ENCODE measurements around the gene KEL. TPM values are rescaled to one million over a fixed set of nuclear protein-coding genes. Genes with fewer than 3 reads are reported as not detected.
A peak's percentile ranks its signal among the peaks of the same experiment; 100 is the strongest.

The KEL gene
- total and polyA plus RNA-seq, 2 of the 4 experiments (the other 2 are of a cell fraction): 0.03 TPM; not detected in 1

GRCh38 chr7:143002898-143003297 lies 40.7 kb upstream of the KEL start:
- Histone ChIP-seq H3K23ac (ENCODE audit: low read depth, low read length) (no peak overlapping the region), H2BK120ac (ENCODE audit: low read depth, low read length) (no peak overlapping the region), H3K79me1 (ENCODE audit: low read depth in 1 of 2, low read length in 2 of 2) (no peaks in the 10 kb centered on the region), H3K27ac (ENCODE audit: insufficient read depth, low read length) (no peak overlapping the region), H3K36me3 (ENCODE audit: control insufficient read depth, insufficient read depth, low read length) (no peaks in the 10 kb centered on the region), H3K56ac (ENCODE audit: extremely low read depth, insufficient read depth, low read length) (no peak overlapping the region), H3K4me1 (ENCODE audit: control insufficient read depth, insufficient read depth, low read length) (no peaks in the 10 kb centered on the region), H3K9me1 (ENCODE audit: insufficient read depth, low read length) (no peaks in the 10 kb centered on the region), H4K8ac (ENCODE audit: low read depth in 2 of 2, low read length in 2 of 2) (no peak overlapping the region), H4K91ac (ENCODE audit: insufficient read depth, low read depth, low read length) (no peak overlapping the region), H3K4me2 (ENCODE audit: low read depth, low read length) (peak overlapping the region; percentile 82), H2BK5ac (ENCODE audit: low read depth, low read length, poor library complexity, severe bottlenecking) (no peak overlapping the region), H3K4me3 (ENCODE audit: insufficient read depth, low read depth, low read length) (no peak overlapping the region; the same call in 1 of the 2 replicates), H2AFZ (replicated peaks; ENCODE audit: low read length, poor library complexity) (peak overlapping the region; percentile 87), H3K4ac (ENCODE audit: low read depth, low read length) (no peak overlapping the region), H3K14ac (replicated peaks; ENCODE audit: low read depth, low read length) (no peak overlapping the region), H3K18ac (ENCODE audit: low read depth, low read length) (no peak overlapping the region), H3K9me3 (ENCODE audit: control insufficient read depth, insufficient read depth, low read length) (no peaks in the 10 kb centered on the region), H2BK15ac (ENCODE audit: low read depth, low read length) (no peak overlapping the region), H2AK5ac (ENCODE audit: low read depth, low read length) (no peak overlapping the region), H2BK20ac (ENCODE audit: low read depth, low read length) (no peak overlapping the region), H3K9ac (ENCODE audit: low read depth, low read length) (no peak overlapping the region), H4K5ac (ENCODE audit: low read depth, low read length) (no peak overlapping the region), H3K27me3 (ENCODE audit: control insufficient read depth, insufficient read depth, low read length) (peaks cover 2% of the 10 kb centered on the region; the same call in 1 of the 2 replicates), H4K20me1 (ENCODE audit: insufficient read depth, low read length) (no peaks in the 10 kb centered on the region), H2AK9ac (replicated peaks; ENCODE audit: low read depth, low read length, poor library complexity) (no peak overlapping the region)
- dilution Hi-C loops (cut with HindIII; ENCODE audit: low sequenced_read_pairs, unreplicated experiment): no loop called here
- in situ Hi-C loops (cut with MboI; ENCODE audit: low sequenced_read_pairs): loop anchor here (25.0 kb wide), 1 partner anchor 434 kb away; the partner anchor contains the start of gene TAS2R60
- CTCF ChIA-PET: interaction anchor here (1.3 to 4.9 kb wide), 2 partner anchors 25 to 212 kb away, joined by 4 to 28 read pairs; no protein-coding TSS in a partner anchor
- TF ChIP-seq BHLHE40 (IDR thresholded peaks at IDR 0.05; ENCODE audit: low read depth, low read length) (no peak), ELK1 (IDR thresholded peaks at IDR 0.05; ENCODE audit: borderline replicate concordance, low read depth, low read length) (no peak), MAZ (IDR thresholded peaks at IDR 0.05; ENCODE audit: borderline replicate concordance, low read depth, low read length) (no peak), RFX5 (IDR thresholded peaks at IDR 0.05; ENCODE audit: low read depth, low read length) (no peak), CTCF (conservative IDR thresholded peaks at IDR 0.05; ENCODE audit: low read depth, low read length) (no peak), RAD21 (IDR thresholded peaks at IDR 0.05; ENCODE audit: low read length) (no peak)
- intact Hi-C loops (cut with micrococcal nuclease): loop anchor here (1.0 to 10.0 kb wide), 4 partner anchors 149 to 468 kb away; no protein-coding TSS in a partner anchor
- 81% methylated on average over 2 of the region's 5 CpGs; no CpG with 5 or more reads in 1 of the 2 experiments for WGBS, 2 experiments (ENCODE audit: extremely low coverage in 2 of 2, insufficient read length in 1 of 2)
- POLR2A ChIA-PET (ENCODE audit: unreplicated experiment): no interaction called here
- BruUV-seq (replicated peaks): no TSS peak
- no peak for ATAC-seq (ENCODE audit: low read depth)
- DNase-seq: no peak
